Neural cell (in vitro differentiated cells): ENCODE measurements around the gene PTPRQ. TPM values are rescaled to one million over a fixed set of nuclear protein-coding genes. Genes with fewer than 3 reads are reported as not detected.

Experiments used
- H2AFZ ChIP-seq: fragments of 200-600, 300-800 bp; sonication (generic), shearing (Covaris generic); 2 replicates; pipeline ENCODE4 v1.6.0; 2014; ENCODE audit warnings: low read depth, mild to moderate bottlenecking, antibody characterized with exemption, low read length, moderate library complexity
- H3F3A ChIP-seq: fragments of 200-600 bp; shearing (Covaris generic); 2 replicates; pipeline ENCODE4 v1.6.1; 2016; ENCODE audit warnings: mild to moderate bottlenecking, moderate library complexity, mixed read lengths, antibody characterized with exemption, low read length; ENCODE audit not compliant: insufficient read depth, poor library complexity, severe bottlenecking
- H3K27ac ChIP-seq: fragments of 200-600, 300-800 bp; sonication (generic), shearing (Covaris generic); 2 replicates; pipeline ENCODE4 v1.5.1; 2014; ENCODE audit warnings: mild to moderate bottlenecking, low read length, moderate library complexity
- H3K27me3 ChIP-seq: fragments of 300-800, 200-600 bp; sonication (generic), shearing (Covaris generic); 2 replicates; pipeline ENCODE4 v1.6.0; 2014; ENCODE audit warnings: mild to moderate bottlenecking, low read depth, low read length, moderate library complexity; ENCODE audit not compliant: insufficient read depth
- H3K36me3 ChIP-seq: fragments of 300-800, 200-600 bp; sonication (generic), shearing (Covaris generic); 2 replicates; pipeline ENCODE4 v1.5.1; 2014; ENCODE audit warnings: mild to moderate bottlenecking, antibody characterized with exemption, low read length, moderate library complexity; ENCODE audit not compliant: insufficient read depth
- H3K4me2 ChIP-seq: fragments of 300-800, 200-600 bp; sonication (generic), shearing (Covaris generic); 2 replicates; pipeline ENCODE4 v1.6.0; 2014; ENCODE audit warnings: mild to moderate bottlenecking, low read length
- H3K4me3 ChIP-seq: fragments of 300-800, 200-600 bp; sonication (generic), shearing (Covaris generic); 2 replicates; pipeline ENCODE4 v1.5.1; 2014; ENCODE audit warnings: mild to moderate bottlenecking, low read length, moderate library complexity
- H3K79me2 ChIP-seq: fragments of 200-600 bp; shearing (Covaris generic); replicated peaks from 2 replicates; pipeline ENCODE4 v1.6.0; 2014; ENCODE audit warnings: mild to moderate bottlenecking, low read length, moderate library complexity; ENCODE audit not compliant: insufficient read depth
- H3K9ac ChIP-seq: fragments of 300-800, 200-600 bp; sonication (generic), shearing (Covaris generic); 2 replicates; pipeline ENCODE4 v1.6.1; 2016; ENCODE audit warnings: mild to moderate bottlenecking, low read length, mixed read lengths
- H3K9me2 ChIP-seq: fragments of 200-600 bp; shearing (Covaris generic); 2 replicates; pipeline ENCODE4 v1.6.1; 2016; ENCODE audit warnings: mild to moderate bottlenecking, low read length, mixed read lengths; ENCODE audit not compliant: insufficient read depth
- H3K9me3 ChIP-seq: fragments of 200-600, 300-800 bp; sonication (generic), shearing (Covaris generic); 2 replicates; pipeline ENCODE4 v1.6.1; 2016; ENCODE audit warnings: mild to moderate bottlenecking, mixed run types, low read length, moderate library complexity, mixed read lengths
- H4K20me1 ChIP-seq: fragments of 200-600 bp; shearing (Covaris generic); 2 replicates; pipeline ENCODE4 v1.6.1; 2016; ENCODE audit warnings: mild to moderate bottlenecking, mixed run types; ENCODE audit not compliant: insufficient read depth
- EP300 ChIP-seq: fragments of 450-650 bp; conservative IDR thresholded peaks from 2 replicates; pipeline ENCODE4 v1.6.1; 2014; ENCODE audit warnings: antibody characterized with exemption, mild to moderate bottlenecking, moderate library complexity; ENCODE audit not compliant: poor library complexity, severe bottlenecking
- EZH2 ChIP-seq: fragments of 200-600, 300-800 bp; shearing (Covaris generic), sonication (generic); IDR thresholded peaks from 2 replicates; pipeline ENCODE4 v1.6.1; 2014; ENCODE audit warnings: antibody characterized with exemption, low read length, borderline replicate concordance, mild to moderate bottlenecking; ENCODE audit not compliant: insufficient read depth, poor library complexity, severe bottlenecking
- MXI1 ChIP-seq: fragments of 450-650 bp; conservative IDR thresholded peaks from 2 replicates; pipeline ENCODE4 v1.6.1; 2014; ENCODE audit warnings: antibody characterized with exemption, mild to moderate bottlenecking; ENCODE audit not compliant: poor library complexity, severe bottlenecking
- POLR2AphosphoS5 ChIP-seq: IDR thresholded peaks from 2 replicates; pipeline ENCODE4 v1.6.1; 2012
- RAD21 ChIP-seq: fragments of 450-650 bp; conservative IDR thresholded peaks from 2 replicates; pipeline ENCODE4 v1.6.1; 2014; ENCODE audit warnings: antibody characterized with exemption, mild to moderate bottlenecking, moderate library complexity
- SMC3 ChIP-seq: fragments of 450-650 bp; conservative IDR thresholded peaks from 2 replicates; pipeline ENCODE4 v1.6.1; 2014; ENCODE audit warnings: antibody characterized with exemption, mild to moderate bottlenecking, moderate library complexity; ENCODE audit not compliant: poor library complexity
- TAF1 ChIP-seq: IDR thresholded peaks from 2 replicates; pipeline ENCODE4 v1.6.1; 2012; ENCODE audit warnings: low read depth
- polyA plus RNA-seq: library from polyadenylated mRNA; depleted of rRNA; stranded (reverse); fragments of >200 nt; gene quantifications from 2 replicates; pipeline ENCODE4 v1.2.3, GENCODE V29; 2014
- TF ChIP-seq, protein P1 (sequence below): IDR thresholded peaks from 2 replicates; pipeline ENCODE4 v1.6.1; 2012; ENCODE audit warnings: borderline replicate concordance
- TF ChIP-seq, protein P2 (sequence below): fragments of 450-650 bp; IDR thresholded peaks from 2 replicates; pipeline ENCODE4 v1.5.1; 2014; ENCODE audit warnings: antibody characterized with exemption, mild to moderate bottlenecking, moderate library complexity; ENCODE audit not compliant: poor library complexity, severe bottlenecking

Gene PTPRQ
- polyA plus RNA-seq, 1 donor from 2014 or later = not detected

DNA sequence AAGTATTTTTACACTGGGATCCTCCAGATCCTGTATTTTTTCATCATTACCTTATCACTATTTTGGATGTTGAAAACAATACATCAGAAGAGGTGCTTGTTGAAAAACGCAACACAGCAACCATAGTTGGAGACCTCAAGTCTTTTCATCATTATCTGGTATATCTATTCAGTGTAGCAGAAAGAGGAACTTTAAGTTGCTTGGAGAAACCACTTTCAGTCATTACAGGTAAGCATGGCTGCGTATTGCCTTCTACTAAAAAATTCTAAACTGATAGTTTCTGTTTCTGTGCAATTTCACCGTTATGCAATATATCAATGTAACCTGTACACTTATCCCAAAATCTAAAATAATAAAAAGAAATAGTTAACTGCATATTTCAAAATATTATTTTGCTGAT lies 32.2 kb upstream of the PTPRQ start:
- no peak overlapping the region for H2AFZ ChIP-seq
- H3F3A ChIP-seq = no peaks in the 10 kb centered on the region
- H3K4me3 ChIP-seq = no peak overlapping the region
- TF ChIP-seq, protein P1, sequence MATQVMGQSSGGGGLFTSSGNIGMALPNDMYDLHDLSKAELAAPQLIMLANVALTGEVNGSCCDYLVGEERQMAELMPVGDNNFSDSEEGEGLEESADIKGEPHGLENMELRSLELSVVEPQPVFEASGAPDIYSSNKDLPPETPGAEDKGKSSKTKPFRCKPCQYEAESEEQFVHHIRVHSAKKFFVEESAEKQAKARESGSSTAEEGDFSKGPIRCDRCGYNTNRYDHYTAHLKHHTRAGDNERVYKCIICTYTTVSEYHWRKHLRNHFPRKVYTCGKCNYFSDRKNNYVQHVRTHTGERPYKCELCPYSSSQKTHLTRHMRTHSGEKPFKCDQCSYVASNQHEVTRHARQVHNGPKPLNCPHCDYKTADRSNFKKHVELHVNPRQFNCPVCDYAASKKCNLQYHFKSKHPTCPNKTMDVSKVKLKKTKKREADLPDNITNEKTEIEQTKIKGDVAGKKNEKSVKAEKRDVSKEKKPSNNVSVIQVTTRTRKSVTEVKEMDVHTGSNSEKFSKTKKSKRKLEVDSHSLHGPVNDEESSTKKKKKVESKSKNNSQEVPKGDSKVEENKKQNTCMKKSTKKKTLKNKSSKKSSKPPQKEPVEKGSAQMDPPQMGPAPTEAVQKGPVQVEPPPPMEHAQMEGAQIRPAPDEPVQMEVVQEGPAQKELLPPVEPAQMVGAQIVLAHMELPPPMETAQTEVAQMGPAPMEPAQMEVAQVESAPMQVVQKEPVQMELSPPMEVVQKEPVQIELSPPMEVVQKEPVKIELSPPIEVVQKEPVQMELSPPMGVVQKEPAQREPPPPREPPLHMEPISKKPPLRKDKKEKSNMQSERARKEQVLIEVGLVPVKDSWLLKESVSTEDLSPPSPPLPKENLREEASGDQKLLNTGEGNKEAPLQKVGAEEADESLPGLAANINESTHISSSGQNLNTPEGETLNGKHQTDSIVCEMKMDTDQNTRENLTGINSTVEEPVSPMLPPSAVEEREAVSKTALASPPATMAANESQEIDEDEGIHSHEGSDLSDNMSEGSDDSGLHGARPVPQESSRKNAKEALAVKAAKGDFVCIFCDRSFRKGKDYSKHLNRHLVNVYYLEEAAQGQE = no peak
- TF ChIP-seq RAD21 (no peak), POLR2AphosphoS5 (no peak)
- H3K79me2 ChIP-seq = no peaks in the 10 kb centered on the region
- no peaks in the 10 kb centered on the region for H3K36me3 ChIP-seq
- H3K9me3 ChIP-seq = no peaks in the 10 kb centered on the region
- H3K27ac ChIP-seq = no peak overlapping the region
- H3K9me2 ChIP-seq = no peaks in the 10 kb centered on the region
- no peak overlapping the region for H3K9ac ChIP-seq
- H4K20me1 ChIP-seq = no peaks in the 10 kb centered on the region
- H3K4me2 ChIP-seq = no peak overlapping the region
- no peaks in the 10 kb centered on the region for H3K27me3 ChIP-seq

DNA sequence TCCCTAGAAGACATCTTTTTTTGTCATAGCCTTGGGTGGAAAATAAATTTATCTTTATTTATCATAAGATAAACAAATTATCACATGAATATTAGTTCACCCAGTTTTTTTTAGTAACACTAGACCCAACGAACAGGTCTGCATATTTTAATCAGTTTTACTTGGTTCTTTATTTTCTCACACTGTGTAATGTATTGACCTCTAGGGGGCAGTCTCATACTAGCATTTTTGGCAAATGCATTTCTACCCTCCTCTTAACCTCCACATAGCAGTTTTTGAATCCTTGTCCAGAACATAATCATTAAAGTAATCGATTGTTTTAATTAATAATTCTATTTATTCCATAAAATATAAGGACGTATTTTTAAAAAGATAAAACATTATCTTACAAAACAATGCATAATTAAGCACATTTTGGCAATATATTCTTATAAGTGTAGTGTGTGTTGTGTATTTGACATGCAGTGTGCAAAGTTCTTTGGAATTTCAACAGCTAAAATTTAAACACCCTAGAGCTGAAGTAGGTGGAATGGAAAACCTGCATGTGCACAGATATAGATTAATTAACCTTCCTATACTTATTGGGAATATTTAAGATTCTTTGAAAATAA lies 31.6 kb upstream of the PTPRQ start:
- Histone ChIP-seq H3K4me2 (no peak overlapping the region), H3K79me2 (no peaks in the 10 kb centered on the region), H3K4me3 (no peak overlapping the region), H3K27ac (no peak overlapping the region), H3F3A (no peaks in the 10 kb centered on the region), H2AFZ (no peak overlapping the region), H3K27me3 (no peaks in the 10 kb centered on the region), H4K20me1 (no peaks in the 10 kb centered on the region), H3K9ac (no peak overlapping the region), H3K9me2 (no peaks in the 10 kb centered on the region), H3K9me3 (no peaks in the 10 kb centered on the region), H3K36me3 (no peaks in the 10 kb centered on the region)
- TF ChIP-seq EZH2 (no peak), EP300 (no peak), SMC3 (peak; percentile 79), TAF1 (no peak), MXI1 (no peak), POLR2AphosphoS5 (no peak), RAD21 (peak; percentile 85)
- TF ChIP-seq, protein P1 = no peak
- TF ChIP-seq, protein P2, sequence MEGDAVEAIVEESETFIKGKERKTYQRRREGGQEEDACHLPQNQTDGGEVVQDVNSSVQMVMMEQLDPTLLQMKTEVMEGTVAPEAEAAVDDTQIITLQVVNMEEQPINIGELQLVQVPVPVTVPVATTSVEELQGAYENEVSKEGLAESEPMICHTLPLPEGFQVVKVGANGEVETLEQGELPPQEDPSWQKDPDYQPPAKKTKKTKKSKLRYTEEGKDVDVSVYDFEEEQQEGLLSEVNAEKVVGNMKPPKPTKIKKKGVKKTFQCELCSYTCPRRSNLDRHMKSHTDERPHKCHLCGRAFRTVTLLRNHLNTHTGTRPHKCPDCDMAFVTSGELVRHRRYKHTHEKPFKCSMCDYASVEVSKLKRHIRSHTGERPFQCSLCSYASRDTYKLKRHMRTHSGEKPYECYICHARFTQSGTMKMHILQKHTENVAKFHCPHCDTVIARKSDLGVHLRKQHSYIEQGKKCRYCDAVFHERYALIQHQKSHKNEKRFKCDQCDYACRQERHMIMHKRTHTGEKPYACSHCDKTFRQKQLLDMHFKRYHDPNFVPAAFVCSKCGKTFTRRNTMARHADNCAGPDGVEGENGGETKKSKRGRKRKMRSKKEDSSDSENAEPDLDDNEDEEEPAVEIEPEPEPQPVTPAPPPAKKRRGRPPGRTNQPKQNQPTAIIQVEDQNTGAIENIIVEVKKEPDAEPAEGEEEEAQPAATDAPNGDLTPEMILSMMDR = peak; percentile 78
